HG02981 (cell line): Measurements from ENCODE around the gene ARHGAP42.
"Not testable (repeated sequence)": the region's sequence is repeated elsewhere in the genome, so short reads cannot be mapped to it uniquely, and the experiment has no call there.

Experiments used
- ATAC-seq: cut with Tn5 transposase; IDR thresholded peaks from one replicate; pipeline ENCODE4 v1.9.1; 2021; ENCODE audit warnings: mild to moderate bottlenecking, moderate library complexity; ENCODE audit not compliant: unreplicated experiment

The ARHGAP42 gene

DNA sequence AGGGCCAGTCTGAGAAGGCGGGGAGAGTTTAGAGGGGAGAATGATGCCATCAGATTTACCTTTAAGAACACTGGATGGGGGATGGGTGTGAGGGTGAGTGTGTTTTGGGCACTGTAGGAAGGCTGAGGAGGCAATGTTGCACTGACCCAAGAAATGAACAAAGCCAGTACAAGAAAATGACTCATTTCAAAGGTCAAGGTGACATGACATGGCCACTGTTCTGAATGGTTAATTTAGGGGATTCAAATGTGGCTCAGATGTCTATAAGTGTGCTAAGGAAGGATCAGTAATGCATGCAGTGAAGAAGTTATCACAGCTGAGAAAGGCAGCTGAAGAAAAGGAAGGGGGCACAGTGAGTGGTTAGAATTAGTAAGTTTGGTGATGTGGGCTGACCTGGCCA, 312.7 kb downstream of the ARHGAP42 start:
- no peak for ATAC-seq

- no peak for ATAC-seq
These were observed 316.4 kb downstream of the ARHGAP42 start for GRCh38 chr11:101003468-101003867.

GRCh38 chr11:101008961-101009689, 322.0 kb downstream of the ARHGAP42 start:
- no peak for ATAC-seq

GRCh38 chr11:101009690-101010055, 322.6 kb downstream of the ARHGAP42 start:
- no peak for ATAC-seq

DNA sequence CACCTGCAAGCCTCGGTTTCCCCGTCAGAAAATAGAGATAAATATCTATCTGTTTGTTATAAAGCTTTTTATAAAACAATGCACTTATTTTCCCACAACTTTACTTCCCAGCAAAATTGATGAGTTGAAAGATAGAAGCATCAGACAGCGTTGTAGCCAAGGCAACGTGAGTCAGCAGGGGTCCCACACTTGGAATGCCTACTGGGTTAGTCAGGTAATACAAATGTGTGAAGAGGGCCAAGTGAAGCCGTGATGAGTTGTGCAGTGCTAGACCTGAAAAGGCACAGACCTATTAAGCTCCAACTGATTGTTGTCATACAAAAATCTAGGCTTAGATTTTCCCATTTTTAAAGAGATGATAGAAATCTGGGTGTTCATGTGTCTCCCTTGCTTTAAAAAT, 323.8 kb downstream of the ARHGAP42 start:
- no peak for ATAC-seq

GRCh38 chr11:101011881-101012280, 324.8 kb downstream of the ARHGAP42 start:
- ATAC-seq = no peak

GRCh38 chr11:101013702-101014101, 326.6 kb downstream of the ARHGAP42 start:
- ATAC-seq = not testable (repeated sequence)

- ATAC-seq = no peak
These were observed 327.7 kb downstream of the ARHGAP42 start for GRCh38 chr11:101014600-101015285.

DNA sequence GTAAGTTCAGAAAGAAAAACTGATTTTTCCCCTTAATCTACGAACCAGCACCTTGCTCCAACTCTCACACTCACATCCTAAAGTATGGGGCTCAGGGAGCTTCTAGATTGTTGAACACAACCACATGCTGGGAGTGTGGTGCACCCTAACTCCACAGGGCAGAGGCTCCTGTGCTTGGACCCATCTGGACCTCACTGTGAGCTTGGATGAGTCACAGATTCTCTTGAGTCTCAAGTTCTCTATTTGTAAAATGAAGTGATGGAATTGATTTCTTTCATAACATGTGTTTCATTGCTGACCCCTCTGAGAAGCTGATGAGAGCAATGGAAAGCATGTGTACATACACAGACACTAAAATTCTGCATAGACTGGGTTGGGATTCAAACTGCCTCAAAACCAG, 332.8 kb downstream of the ARHGAP42 start:
- ATAC-seq = no peak

- no peak for ATAC-seq
These were observed 335.2 kb downstream of the ARHGAP42 start for GRCh38 chr11:101022256-101022655.

DNA sequence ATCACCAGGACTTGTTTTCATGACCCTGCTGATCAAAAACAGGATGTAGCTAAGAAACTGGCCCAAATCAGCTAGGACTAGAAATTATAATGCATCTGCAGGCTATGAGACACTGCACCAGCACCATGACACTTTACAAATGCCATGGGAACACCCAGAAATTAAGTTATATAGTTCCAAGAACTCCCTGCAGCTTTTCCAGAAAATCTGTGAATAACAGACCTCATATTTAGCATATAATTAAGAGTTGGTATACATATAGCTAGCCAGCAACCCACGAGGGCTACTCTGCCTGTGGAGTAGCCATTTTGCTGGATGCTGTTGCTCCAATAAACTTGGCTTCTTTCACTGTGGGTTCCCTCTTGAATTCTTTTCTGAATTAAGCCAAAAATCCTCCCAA, 341.6 kb downstream of the ARHGAP42 start:
- no peak for ATAC-seq

- ATAC-seq = no peak
These were observed 342.9 kb downstream of the ARHGAP42 start for GRCh38 chr11:101030015-101030414.

DNA sequence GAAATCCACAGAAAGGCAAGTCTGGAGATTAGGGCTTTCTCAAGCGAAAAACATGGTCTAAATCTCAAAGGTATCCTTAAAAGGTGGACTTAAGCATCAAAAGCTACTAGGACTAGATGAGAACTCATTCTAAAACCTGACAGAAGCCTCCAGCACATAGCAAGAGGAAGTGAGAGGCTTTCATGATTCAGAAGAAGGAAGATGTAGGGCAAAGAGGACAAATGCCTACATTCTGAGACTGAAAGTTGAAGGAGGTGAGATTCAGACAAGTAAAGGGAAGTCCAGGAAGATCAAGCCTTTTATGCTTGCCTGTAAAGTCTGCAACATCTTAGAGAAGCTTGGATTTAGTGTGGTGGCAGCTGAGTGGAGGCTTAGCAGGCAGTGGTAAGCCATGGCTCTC, 343.6 kb downstream of the ARHGAP42 start:
- ATAC-seq = no peak

DNA sequence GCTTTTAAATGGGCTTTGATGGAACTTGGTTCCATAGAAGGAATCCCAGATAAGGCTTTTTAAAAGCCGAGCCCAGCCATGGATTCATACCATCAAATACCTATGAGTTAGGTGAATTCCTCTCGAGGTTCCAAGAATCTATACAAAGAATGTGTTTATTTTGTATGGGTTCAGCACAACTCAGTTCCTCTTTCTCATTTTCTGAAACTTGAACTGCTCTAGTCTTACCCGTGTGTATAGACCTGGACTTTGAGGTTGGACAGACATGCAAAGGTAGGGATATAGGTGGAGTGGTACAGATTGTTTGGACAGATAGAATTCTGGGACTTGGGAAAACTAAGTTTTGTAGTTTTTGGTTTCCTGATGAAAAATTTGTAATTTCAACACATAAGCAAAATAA, 344.6 kb downstream of the ARHGAP42 start:
- no peak for ATAC-seq

GRCh38 chr11:101032991-101033390, 345.9 kb downstream of the ARHGAP42 start:
- ATAC-seq = no peak

GRCh38 chr11:101034076-101034475, 347.0 kb downstream of the ARHGAP42 start:
- no peak for ATAC-seq

- ATAC-seq = no peak
These were observed 348.8 kb downstream of the ARHGAP42 start for GRCh38 chr11:101035872-101036271.
